GM23338 (cell line): ENCODE data around the gene DACH1. TPM values are rescaled to one million over a fixed set of nuclear protein-coding genes. Genes with fewer than 3 reads are reported as not detected.

ENCODE experiments used
- ATAC-seq: fragments of 200-7000 bp; cut with Tn5 transposase; 3 replicates; pipeline ENCODE4 v1.9.1; 2020
- DNase-seq: peaks from one replicate; pipeline ENCODE4 v3.0.0-alpha.2; 2015; ENCODE audit warnings: low spot score
- H2AFZ ChIP-seq: fragments of 200-600 bp; sonication (generic); 2 replicates; pipeline ENCODE4 v1.8.0; 2016; ENCODE audit warnings: antibody characterized with exemption, mild to moderate bottlenecking, moderate library complexity
- H3F3A ChIP-seq: fragments of 200-600 bp; sonication (generic); replicated peaks from 2 replicates; pipeline ENCODE4 v1.8.0; 2017; ENCODE audit warnings: antibody characterized with exemption, mixed run types, low read depth
- H3K27ac ChIP-seq: fragments of 200-600 bp; sonication (generic); 2 replicates; pipeline ENCODE4 v1.6.1; 2016; ENCODE audit warnings: low read depth
- H3K27me3 ChIP-seq: fragments of 200-600 bp; sonication (generic); 2 replicates; pipeline ENCODE4 v1.8.0; 2016; ENCODE audit warnings: mild to moderate bottlenecking, mixed run types, moderate library complexity; ENCODE audit not compliant: insufficient read depth
- H3K36me3 ChIP-seq: fragments of 200-600 bp; sonication (generic); 2 replicates; pipeline ENCODE4 v1.8.0; 2016; ENCODE audit warnings: mild to moderate bottlenecking; ENCODE audit not compliant: insufficient read depth
- H3K4me1 ChIP-seq: fragments of 200-600 bp; sonication (generic); 2 replicates; pipeline ENCODE4 v1.8.0; 2016; ENCODE audit warnings: mild to moderate bottlenecking, moderate library complexity; ENCODE audit not compliant: insufficient read depth
- H3K4me2 ChIP-seq: fragments of 200-600 bp; sonication (generic); 2 replicates; pipeline ENCODE4 v1.7.1; 2017; ENCODE audit warnings: mixed run types
- H3K4me3 ChIP-seq: fragments of 200-600 bp; sonication (generic); 2 replicates; pipeline ENCODE4 v1.6.1; 2016; ENCODE audit warnings: mixed run types
- H3K79me2 ChIP-seq: fragments of 200-600 bp; sonication (generic); replicated peaks from 2 replicates; pipeline ENCODE4 v1.8.0; 2017; ENCODE audit warnings: mild to moderate bottlenecking; ENCODE audit not compliant: insufficient read depth
- H3K9me2 ChIP-seq: fragments of 200-600 bp; sonication (generic); 2 replicates; pipeline ENCODE4 v1.8.0; 2017; ENCODE audit not compliant: insufficient read depth
- H4K20me1 ChIP-seq: fragments of 200-600 bp; sonication (generic); replicated peaks from 2 replicates; pipeline ENCODE4 v1.8.0; 2017; ENCODE audit warnings: mild to moderate bottlenecking; ENCODE audit not compliant: insufficient read depth
- H3K27ac Mint-ChIP-seq: 2 replicates; pipeline ENCODE4 v1.8.0; 2020; ENCODE audit warnings: inconsistent platforms, mild to moderate bottlenecking, moderate library complexity, mixed read lengths
- H3K27me3 Mint-ChIP-seq: 3 replicates; pipeline ENCODE4 v1.8.0; 2022; ENCODE audit warnings: low read depth, mild to moderate bottlenecking, moderate library complexity, mixed read lengths, inconsistent platforms; ENCODE audit not compliant: insufficient read depth, poor library complexity
- H3K36me3 Mint-ChIP-seq: 3 replicates; pipeline ENCODE4 v1.8.0; 2021; ENCODE audit warnings: low read depth, mild to moderate bottlenecking, inconsistent platforms, moderate library complexity, mixed read lengths
- H3K4me1 Mint-ChIP-seq: 3 replicates; pipeline ENCODE4 v1.8.0; 2020; ENCODE audit warnings: mild to moderate bottlenecking, inconsistent platforms, mixed read lengths
- H3K4me3 Mint-ChIP-seq: 3 replicates; pipeline ENCODE4 v1.8.0; 2021; ENCODE audit warnings: moderate library complexity, mild to moderate bottlenecking, inconsistent platforms, mixed read lengths
- H3K9me3 Mint-ChIP-seq: 3 replicates; pipeline ENCODE4 v1.8.0; 2020; ENCODE audit warnings: moderate library complexity, mild to moderate bottlenecking, inconsistent platforms, mixed read lengths
- CREB1 ChIP-seq: fragments of 250-450 bp; sonication (Bioruptor Pico); IDR thresholded peaks from 2 replicates; pipeline ENCODE4 v1.5.0; 2020; ENCODE audit warnings: low read depth, mild to moderate bottlenecking, moderate library complexity
- ETS1 ChIP-seq: IDR thresholded peaks from 2 replicates; pipeline ENCODE4 v1.6.1; 2016; ENCODE audit warnings: antibody characterized with exemption
- EZH2 ChIP-seq: fragments of 200-600 bp; sonication (generic); IDR thresholded peaks from one replicate; pipeline ENCODE4 v1.8.0; 2017; ENCODE audit warnings: antibody characterized with exemption, mild to moderate bottlenecking, low read depth; ENCODE audit not compliant: unreplicated experiment
- EZH2phosphoT487 ChIP-seq: fragments of 200-600 bp; sonication (generic); IDR thresholded peaks from one replicate; pipeline ENCODE4 v1.8.1; 2018; ENCODE audit warnings: antibody characterized with exemption; ENCODE audit not compliant: unreplicated experiment
- JUNB ChIP-seq: IDR thresholded peaks from one replicate; pipeline ENCODE4 v1.6.1; 2016; ENCODE audit warnings: antibody characterized with exemption; ENCODE audit not compliant: unreplicated experiment
- POLR2AphosphoS5 ChIP-seq: IDR thresholded peaks from 2 replicates; pipeline ENCODE4 v1.6.1; 2016; ENCODE audit warnings: antibody characterized with exemption, low read depth
- STAT1 ChIP-seq: IDR thresholded peaks from one replicate; pipeline ENCODE4 v1.6.1; 2016; ENCODE audit warnings: antibody characterized with exemption; ENCODE audit not compliant: unreplicated experiment
- ZNF114 ChIP-seq: fragments of 250-450 bp; sonication (Bioruptor Pico); IDR thresholded peaks from 2 replicates; pipeline ENCODE4 v1.5.0; 2020; ENCODE audit warnings: mild to moderate bottlenecking, moderate library complexity
- ZNF331 ChIP-seq: fragments of 250-450 bp; sonication (Bioruptor Pico); IDR thresholded peaks from 2 replicates; pipeline ENCODE4 v1.5.0; 2020; ENCODE audit warnings: low read depth, mild to moderate bottlenecking, moderate library complexity
- polyA plus RNA-seq: library from polyadenylated mRNA; unstranded; fragments of >200 nt; fragmentation: Nextera tagmentation; extraction: Ambion mirVana; gene quantifications from 2 replicates; pipeline ENCODE4 v1.2.1, GENCODE V29; 2016
- total RNA-seq: library from RNA; depleted of rRNA; stranded (reverse); fragments of >200 nt; shearing (Covaris generic); gene quantifications from 2 replicates; pipeline ENCODE4 v1.2.3, GENCODE V29; 2014
- TF ChIP-seq, protein P1 (sequence below), 2 experiments: fragments of 200-600 bp in 1 of 2; sonication (generic) in 1 of 2; conservative IDR thresholded peaks; 2 replicates each; pipeline versions ENCODE4 v1.5.1 to v1.6.1; 2016 to 2017; ENCODE audit warnings: antibody characterized with exemption in 2 of 2, low read depth in 2 of 2, mild to moderate bottlenecking in 2 of 2, moderate library complexity in 1 of 2

DACH1 gene
- total and polyA plus RNA-seq, 2 experiments from 2014 or later = 0.45 to 0.57 TPM

DNA sequence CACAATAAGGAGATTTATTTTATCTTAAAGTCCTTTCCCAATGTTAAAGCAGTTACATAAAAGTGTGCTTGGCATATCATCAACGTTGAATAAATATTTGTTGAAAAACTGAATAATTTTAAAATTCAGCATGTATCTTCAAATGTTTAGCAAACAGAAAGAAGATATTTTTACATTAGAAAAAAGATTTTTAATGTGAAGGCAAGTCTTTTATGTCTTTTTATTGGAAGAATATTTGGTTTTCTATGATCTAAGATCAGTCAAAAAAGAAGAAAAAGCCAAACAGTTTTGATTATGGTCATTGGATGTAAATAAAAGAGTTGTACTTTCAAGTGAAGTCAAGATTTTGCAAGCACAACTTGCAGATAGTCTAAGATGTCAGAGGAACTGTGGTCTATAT, 397.4 kb downstream of the DACH1 start (continued):
- TF ChIP-seq EZH2 (no peak), EZH2phosphoT487 (no peak), ZNF331 (CRISPR knock-in tag) (no peak), STAT1 (no peak)

DNA sequence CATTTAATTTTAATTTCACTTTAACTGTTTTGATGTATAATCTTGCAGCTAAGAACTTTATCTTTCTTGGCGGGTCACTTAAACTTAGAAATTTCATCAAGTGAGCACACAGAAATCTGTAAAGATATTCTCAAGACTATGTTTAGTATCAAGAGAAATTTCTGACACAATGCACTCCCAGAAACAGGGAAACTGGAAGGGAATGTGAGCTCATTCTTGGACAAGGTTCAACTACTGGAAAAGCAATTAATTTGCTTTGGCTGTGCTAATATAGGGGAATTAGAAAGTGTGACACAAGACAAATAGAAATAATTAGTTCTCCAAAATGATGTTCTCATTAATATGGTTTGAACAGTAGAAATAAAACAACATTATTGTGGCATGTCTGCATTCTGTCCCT, 402.3 kb downstream of the DACH1 start:
- no peaks in the 10 kb centered on the region for H3K4me1 ChIP-seq
- DNase-seq = no peak
- TF ChIP-seq EZH2 = no peak
- Mint-ChIP-seq H3K36me3 (no peaks in the 10 kb centered on the region), H3K4me1 (no peaks in the 10 kb centered on the region; the same call in 1 of the 3 replicates), H3K9me3 (no peaks in the 10 kb centered on the region), H3K4me3 (no peak overlapping the region), H3K27me3 (no peaks in the 10 kb centered on the region), H3K27ac (no peak overlapping the region)
- no peaks in the 10 kb centered on the region for H3K27me3 ChIP-seq
- no peak overlapping the region for H3K4me3 ChIP-seq
- no peaks in the 10 kb centered on the region for H3K36me3 ChIP-seq
- no peaks in the 10 kb centered on the region for H4K20me1 ChIP-seq
- no peaks in the 10 kb centered on the region for H3K79me2 ChIP-seq
- no peak overlapping the region for H2AFZ ChIP-seq
- H3K4me2 ChIP-seq = no peak overlapping the region
- no peak for ATAC-seq
- no peaks in the 10 kb centered on the region for H3F3A ChIP-seq
- no peaks in the 10 kb centered on the region for H3K9me2 ChIP-seq
- H3K27ac ChIP-seq = no peak overlapping the region

DNA sequence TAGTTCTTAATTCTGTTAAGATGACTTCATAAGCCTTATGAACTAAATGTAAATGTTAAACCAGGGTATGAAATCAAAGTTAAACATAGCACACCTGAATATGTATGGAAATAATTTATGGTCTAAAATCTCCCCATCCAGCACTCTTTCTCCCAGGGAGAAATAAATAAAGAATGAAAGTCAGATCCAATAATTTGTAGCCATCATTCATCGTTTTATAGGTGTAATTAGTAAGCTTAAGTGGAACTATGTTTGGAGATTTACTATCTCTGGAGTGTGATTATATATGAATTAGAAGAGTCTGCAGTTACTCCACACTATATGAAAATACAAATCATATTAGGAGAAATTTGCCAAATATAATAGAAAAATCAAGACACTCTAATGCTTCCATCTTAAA, 405.1 kb downstream of the DACH1 start:
- no peaks in the 10 kb centered on the region for H3K4me1 ChIP-seq
- no peaks in the 10 kb centered on the region for H3K79me2 ChIP-seq
- no peak overlapping the region for H3K4me2 ChIP-seq
- H3K27me3 ChIP-seq = no peaks in the 10 kb centered on the region
- Mint-ChIP-seq H3K9me3 (no peaks in the 10 kb centered on the region), H3K4me3 (no peak overlapping the region), H3K27me3 (no peaks in the 10 kb centered on the region), H3K4me1 (no peaks in the 10 kb centered on the region), H3K27ac (no peak overlapping the region), H3K36me3 (no peaks in the 10 kb centered on the region)
- ATAC-seq (no peak), DNase-seq (no peak)
- no peak for TF ChIP-seq EZH2phosphoT487
- no peak for TF ChIP-seq JUNB
- TF ChIP-seq ZNF114 = no peak
- TF ChIP-seq ETS1 = no peak
- no peak for TF ChIP-seq POLR2AphosphoS5
- no peak for TF ChIP-seq CREB1
- no peaks in the 10 kb centered on the region for H3K36me3 ChIP-seq
- H3K27ac ChIP-seq = no peak overlapping the region
- H2AFZ ChIP-seq = no peak overlapping the region
- no peak overlapping the region for H3K4me3 ChIP-seq
- no peaks in the 10 kb centered on the region for H3F3A ChIP-seq
- no peaks in the 10 kb centered on the region for H3K9me2 ChIP-seq
- H4K20me1 ChIP-seq = no peaks in the 10 kb centered on the region

- Histone ChIP-seq H3K9me2 (no peaks in the 10 kb centered on the region), H3K79me2 (no peaks in the 10 kb centered on the region), H3K4me1 (no peaks in the 10 kb centered on the region), H3K36me3 (no peaks in the 10 kb centered on the region), H3K27ac (no peak overlapping the region), H3F3A (no peaks in the 10 kb centered on the region), H2AFZ (no peak overlapping the region), H3K4me2 (no peak overlapping the region), H3K4me3 (no peak overlapping the region), H3K27me3 (no peaks in the 10 kb centered on the region), H4K20me1 (no peaks in the 10 kb centered on the region)
- H3K4me3 Mint-ChIP-seq = no peak overlapping the region
- H3K4me1 Mint-ChIP-seq = no peaks in the 10 kb centered on the region
- ATAC-seq = no peak
- no peak for TF ChIP-seq CREB1
- no peak for TF ChIP-seq EZH2
- TF ChIP-seq ZNF331 (CRISPR knock-in tag) = no peak
- TF ChIP-seq, protein P1, sequence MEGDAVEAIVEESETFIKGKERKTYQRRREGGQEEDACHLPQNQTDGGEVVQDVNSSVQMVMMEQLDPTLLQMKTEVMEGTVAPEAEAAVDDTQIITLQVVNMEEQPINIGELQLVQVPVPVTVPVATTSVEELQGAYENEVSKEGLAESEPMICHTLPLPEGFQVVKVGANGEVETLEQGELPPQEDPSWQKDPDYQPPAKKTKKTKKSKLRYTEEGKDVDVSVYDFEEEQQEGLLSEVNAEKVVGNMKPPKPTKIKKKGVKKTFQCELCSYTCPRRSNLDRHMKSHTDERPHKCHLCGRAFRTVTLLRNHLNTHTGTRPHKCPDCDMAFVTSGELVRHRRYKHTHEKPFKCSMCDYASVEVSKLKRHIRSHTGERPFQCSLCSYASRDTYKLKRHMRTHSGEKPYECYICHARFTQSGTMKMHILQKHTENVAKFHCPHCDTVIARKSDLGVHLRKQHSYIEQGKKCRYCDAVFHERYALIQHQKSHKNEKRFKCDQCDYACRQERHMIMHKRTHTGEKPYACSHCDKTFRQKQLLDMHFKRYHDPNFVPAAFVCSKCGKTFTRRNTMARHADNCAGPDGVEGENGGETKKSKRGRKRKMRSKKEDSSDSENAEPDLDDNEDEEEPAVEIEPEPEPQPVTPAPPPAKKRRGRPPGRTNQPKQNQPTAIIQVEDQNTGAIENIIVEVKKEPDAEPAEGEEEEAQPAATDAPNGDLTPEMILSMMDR (conservative IDR thresholded peaks at IDR 0.05; ENCODE audit: low read depth in 2 of 2) = no peak
- no peak for TF ChIP-seq ETS1
- H3K27me3 Mint-ChIP-seq = no peaks in the 10 kb centered on the region
- no peaks in the 10 kb centered on the region for H3K9me3 Mint-ChIP-seq
- H3K36me3 Mint-ChIP-seq = no peaks in the 10 kb centered on the region
- H3K27ac Mint-ChIP-seq = no peak overlapping the region
- no peak for DNase-seq
Observed at GRCh38 chr13:71460211-71460610, 406.8 kb downstream of the DACH1 start.
